ENCODE data around the gene RNF220.

GRCh38 chr1:44505210-44505993 lies 100.3 kb downstream of the RNF220 start:
- TF ChIP-seq FOXC1 (CRISPR knock-in tag; IDR thresholded peaks at IDR 0.05; ENCODE audit: borderline replicate concordance) (no peak), SP4 (CRISPR knock-in tag; IDR thresholded peaks at IDR 0.05) (no peak), ZNF274 (CRISPR knock-in tag; IDR thresholded peaks at IDR 0.05) (no peak), USF2 (IDR thresholded peaks at IDR 0.05; ENCODE audit: low read depth, low read length) (no peak), USF2 (CRISPR knock-in tag; IDR thresholded peaks at IDR 0.05; ENCODE audit: borderline replicate concordance) (no peak), MAFK (conservative IDR thresholded peaks at IDR 0.05 in 1 of 2, IDR thresholded peaks at IDR 0.05 in 1 of 2; ENCODE audit: low read length in 2 of 2) (no peak)
